GM18873 (cell line): ENCODE data around the gene EXOC6B.
"Not testable (repeated sequence)": the region's sequence is repeated elsewhere in the genome, so short reads cannot be mapped to it uniquely, and the experiment has no call there.

Experiments
- ATAC-seq: cut with Tn5 transposase; IDR thresholded peaks from one replicate; pipeline ENCODE4 v1.9.1; 2021; ENCODE audit warnings: mild to moderate bottlenecking, moderate library complexity, moderate number of reproducible peaks; ENCODE audit not compliant: unreplicated experiment, low FRiP score

Gene EXOC6B

GRCh38 chr2:72562451-72563153, 263.2 kb downstream of the EXOC6B start:
- no peak for ATAC-seq

GRCh38 chr2:72561621-72562318, 264.1 kb downstream of the EXOC6B start:
- no peak for ATAC-seq

GRCh38 chr2:72555943-72556342, 269.9 kb downstream of the EXOC6B start:
- no peak for ATAC-seq

DNA sequence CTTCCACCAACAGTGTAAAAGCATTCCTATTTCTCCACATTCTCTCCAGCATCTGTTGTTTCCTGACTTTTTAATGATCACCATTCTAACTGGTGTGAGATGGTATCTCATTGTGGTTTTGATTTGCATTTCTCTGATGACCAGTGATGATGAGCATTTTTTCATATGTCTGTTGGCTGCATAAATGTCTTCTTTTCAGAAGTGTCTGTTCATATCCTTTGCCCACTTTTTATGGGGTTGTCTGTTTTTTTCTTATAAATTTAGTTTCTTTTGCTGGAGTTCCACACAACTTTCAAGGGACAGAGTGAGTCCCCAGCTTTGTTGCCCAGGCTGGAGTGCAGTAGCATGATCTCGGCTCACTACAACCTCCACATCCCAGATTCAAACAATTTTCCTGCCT, 270.5 kb downstream of the EXOC6B start:
- ATAC-seq: not testable (repeated sequence)

GRCh38 chr2:72554910-72555309, 270.9 kb downstream of the EXOC6B start:
- not testable (repeated sequence) for ATAC-seq

- no peak for ATAC-seq
Observed at GRCh38 chr2:72554381-72554780, 271.5 kb downstream of the EXOC6B start.

GRCh38 chr2:72548081-72548764, 277.6 kb downstream of the EXOC6B start:
- no peak for ATAC-seq

- no peak for ATAC-seq
Observed at GRCh38 chr2:72545790-72546189, 280.0 kb downstream of the EXOC6B start.

DNA sequence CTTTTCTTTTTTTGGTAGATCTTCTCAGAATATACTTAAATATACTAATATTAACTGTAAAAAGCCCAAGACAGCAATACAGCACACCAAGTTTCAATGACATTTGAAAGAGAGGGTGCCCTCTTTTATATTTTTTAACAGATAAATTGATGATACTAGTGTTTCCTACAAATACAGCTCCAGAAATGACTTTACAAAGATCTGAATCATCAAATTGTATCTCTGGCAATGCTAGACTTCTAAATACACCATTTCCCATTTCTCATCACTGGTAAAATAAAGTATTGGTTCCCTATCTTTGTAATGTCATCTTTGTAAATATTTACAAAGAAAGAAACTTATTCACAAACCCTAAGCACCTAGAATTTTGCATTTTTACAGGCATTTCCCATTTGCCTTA, 281.3 kb downstream of the EXOC6B start:
- no peak for ATAC-seq

DNA sequence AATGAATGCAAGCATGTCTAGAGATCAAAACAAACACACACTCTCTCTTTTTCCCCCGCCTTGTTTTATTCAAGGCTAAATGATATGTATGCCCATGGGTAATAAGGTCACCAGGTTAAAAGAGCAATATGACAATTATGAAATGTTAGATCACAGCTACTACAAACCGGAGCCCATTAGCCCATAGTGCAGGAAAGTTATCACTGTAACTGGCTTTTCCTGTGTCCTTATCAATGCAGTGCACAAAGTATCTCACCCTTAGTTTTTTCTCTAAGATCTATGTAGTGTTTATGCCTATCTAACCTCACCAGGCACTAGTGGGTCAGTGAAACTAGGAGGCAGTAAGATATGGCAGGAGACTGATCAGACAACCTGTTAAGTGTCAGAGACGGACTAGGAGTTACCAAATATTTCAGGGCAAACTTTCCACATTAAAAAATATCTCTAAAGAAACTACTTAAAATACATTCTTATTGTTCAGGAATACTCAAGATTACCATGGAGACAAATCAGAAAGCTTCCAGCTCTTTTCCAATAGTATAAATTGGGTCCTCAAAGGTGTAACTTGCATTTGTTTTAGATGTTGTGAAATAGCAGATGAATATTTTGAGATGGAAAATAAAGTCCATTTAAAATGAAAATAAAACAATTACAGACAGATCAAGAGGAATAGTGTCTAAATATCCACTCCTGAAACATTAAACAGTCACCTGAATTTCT, 282.2 kb downstream of the EXOC6B start:
- ATAC-seq: no peak

DNA sequence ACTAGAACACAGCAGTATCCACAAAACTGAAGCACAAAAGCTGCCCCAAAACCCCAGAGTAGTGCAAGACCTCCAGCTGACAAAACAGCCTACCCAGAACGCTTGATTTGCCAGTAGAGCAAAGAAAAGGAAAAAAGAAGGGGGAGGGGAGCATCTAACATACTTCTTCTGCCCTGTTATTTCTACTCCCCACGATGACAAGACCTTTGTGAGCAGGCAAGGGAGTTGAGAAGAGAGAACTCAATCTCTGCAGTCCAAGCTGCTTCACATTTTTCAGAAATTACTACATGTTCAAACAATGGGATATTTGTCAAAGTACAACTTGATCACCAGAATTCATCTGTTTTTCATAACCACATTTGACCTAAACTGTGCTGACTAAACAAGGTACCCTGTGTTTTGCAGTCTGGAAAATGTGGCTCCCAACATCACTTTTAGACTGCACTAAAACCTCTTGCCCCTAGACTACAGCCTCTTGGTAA, 286.7 kb downstream of the EXOC6B start:
- no peak for ATAC-seq

- no peak for ATAC-seq
Observed at GRCh38 chr2:72538486-72538885, 287.3 kb downstream of the EXOC6B start.

GRCh38 chr2:72535586-72535985, 290.2 kb downstream of the EXOC6B start:
- not testable (repeated sequence) for ATAC-seq

- no peak for ATAC-seq
Observed at GRCh38 chr2:72533765-72534164, 292.1 kb downstream of the EXOC6B start.

GRCh38 chr2:72527424-72527823, 298.4 kb downstream of the EXOC6B start:
- no peak for ATAC-seq

GRCh38 chr2:72526623-72527022, 299.2 kb downstream of the EXOC6B start:
- ATAC-seq: no peak

DNA sequence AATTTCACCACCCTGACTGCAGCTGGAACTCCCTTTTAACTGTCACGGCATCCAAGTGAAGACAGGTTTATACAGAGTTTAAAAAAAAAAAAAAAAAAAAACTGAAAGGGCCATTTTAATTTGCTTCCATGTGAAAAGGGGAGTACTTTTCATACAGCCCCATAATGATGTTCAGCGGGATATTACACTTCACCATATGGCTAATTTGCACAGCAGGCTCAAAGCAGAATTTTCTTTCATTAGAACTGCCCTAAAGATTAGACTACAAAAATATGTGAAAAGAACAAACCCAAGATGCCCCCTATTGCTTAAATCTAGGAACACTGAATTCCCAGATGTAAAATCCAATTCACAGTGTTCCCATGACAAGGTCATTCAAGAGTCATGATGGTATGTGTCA, 301.8 kb downstream of the EXOC6B start:
- no peak for ATAC-seq

- ATAC-seq: no peak
Observed at GRCh38 chr2:72515696-72516095, 310.1 kb downstream of the EXOC6B start.

- ATAC-seq: no peak
Observed at GRCh38 chr2:72513011-72513410, 312.8 kb downstream of the EXOC6B start.

DNA sequence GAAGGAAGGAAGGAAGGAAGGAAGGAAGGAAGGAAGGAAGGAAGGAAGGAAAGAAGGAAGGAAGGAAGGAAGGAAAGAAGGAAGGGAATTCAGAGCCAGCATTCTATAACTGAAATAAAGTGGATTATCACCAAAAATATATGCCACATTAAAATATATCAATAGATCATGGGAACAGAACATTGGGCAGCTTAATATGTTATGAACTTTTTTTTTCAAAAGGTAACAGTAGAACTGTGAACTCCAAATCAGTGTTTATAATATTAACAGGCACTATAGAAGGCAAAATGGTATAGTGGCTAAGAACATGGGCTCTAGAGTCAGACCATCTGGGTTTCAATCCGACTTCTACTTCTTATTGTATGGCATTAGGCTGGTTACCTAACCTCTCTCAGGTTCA, 313.5 kb downstream of the EXOC6B start:
- ATAC-seq: no peak

- ATAC-seq: no peak
Observed at GRCh38 chr2:72511906-72512305, 313.9 kb downstream of the EXOC6B start.
